Activated CD4-positive, alpha-beta T cell treated with anti-CD3 and anti-CD28 coated beads, Interleukin-2, Interleukin-6, amounts not matched to agents 100 ng/mL and 50 ng/mL, durations not matched to agents 16 hours and 8 hours (primary cell): ENCODE data around the gene PPP1R3G.

Source experiments
- DNase-seq: peaks from one replicate; pipeline ENCODE4 v3.0.0-alpha.2; 2020

PPP1R3G gene

GRCh38 chr6:5073992-5074391 is 11.1 kb upstream of the PPP1R3G start:
- no peak for DNase-seq

DNA sequence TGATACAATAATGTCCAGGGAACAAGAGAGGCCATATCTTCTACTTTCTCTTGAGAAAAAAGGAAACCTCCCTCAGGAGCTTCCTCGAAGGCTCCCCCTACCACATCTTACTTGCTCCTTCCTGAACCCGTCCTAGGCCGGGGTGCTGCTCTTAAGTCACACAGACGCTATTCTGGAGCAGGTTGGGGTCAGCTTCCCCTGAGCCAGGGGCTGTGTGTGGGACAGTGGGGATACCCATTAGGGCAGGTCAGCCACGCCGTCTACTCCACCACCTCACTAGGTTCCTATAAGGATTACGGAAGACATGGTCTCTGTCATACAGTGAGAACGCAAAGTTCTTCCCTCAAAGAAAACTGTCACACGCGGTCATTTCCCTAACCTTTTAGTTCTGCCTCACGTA is 8.2 kb upstream of the PPP1R3G start:
- DNase-seq: no peak

- no peak for DNase-seq
These were observed 6.9 kb upstream of the PPP1R3G start for GRCh38 chr6:5078121-5078669.

DNA sequence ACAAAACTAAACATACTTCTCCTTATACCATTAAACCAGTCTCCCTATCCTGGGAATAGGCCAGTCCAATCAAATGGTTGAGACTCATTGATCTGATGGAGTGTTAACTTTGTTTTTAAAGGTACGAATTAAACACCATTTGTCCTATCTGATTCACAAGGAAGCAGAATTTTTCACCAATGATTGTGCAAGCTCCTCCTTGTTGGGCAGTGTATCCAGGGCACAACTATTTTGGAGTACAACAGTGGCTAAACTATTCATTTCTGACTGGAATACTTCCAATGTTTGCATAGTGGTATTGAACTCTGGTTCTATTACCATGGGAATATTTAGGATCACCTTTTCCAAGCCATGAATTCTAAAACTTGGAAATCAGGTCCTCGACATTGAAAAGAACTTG is 5.4 kb upstream of the PPP1R3G start:
- no peak for DNase-seq

GRCh38 chr6:5080574-5080973 is 4.6 kb upstream of the PPP1R3G start:
- no peak for DNase-seq

DNA sequence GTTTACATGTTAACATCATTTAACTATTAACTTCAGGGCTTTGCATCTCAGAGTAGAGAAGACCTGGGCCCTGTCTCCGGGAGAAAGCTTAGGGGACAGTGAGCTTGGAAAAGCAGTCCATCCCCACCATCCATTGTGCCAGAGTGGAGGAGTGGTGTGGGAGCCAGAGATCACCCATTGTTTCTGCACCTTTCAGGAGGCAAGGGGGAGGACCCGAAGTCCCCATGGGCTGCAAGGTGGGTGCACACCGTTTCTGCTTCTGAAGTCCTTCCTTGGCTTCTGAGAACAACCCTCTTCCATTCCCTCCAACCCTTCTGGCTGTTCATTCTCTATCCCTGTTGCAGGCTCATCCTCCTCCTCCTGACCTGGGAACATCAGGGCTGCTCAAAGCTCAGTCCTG is 4.0 kb upstream of the PPP1R3G start:
- DNase-seq: no peak

- DNase-seq: no peak
These were observed 3.2 kb upstream of the PPP1R3G start for GRCh38 chr6:5081955-5082354.

- no peak for DNase-seq
These were observed 2.4 kb upstream of the PPP1R3G start for GRCh38 chr6:5082487-5083306.

DNA sequence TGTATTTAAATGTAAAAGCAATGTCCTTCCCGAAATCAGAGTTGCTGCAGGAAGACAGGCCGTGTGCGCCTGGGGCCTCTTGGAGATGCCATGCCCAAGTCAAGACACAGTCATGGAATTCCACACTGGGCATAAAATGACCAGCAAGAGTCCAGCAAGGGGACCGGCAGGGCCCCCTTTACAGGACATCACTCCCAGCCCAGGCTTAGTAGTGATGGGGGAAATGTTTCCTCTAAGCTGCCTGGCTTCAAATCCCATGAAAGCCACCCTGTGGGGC is 1.9 kb upstream of the PPP1R3G start:
- no peak for DNase-seq

DNA sequence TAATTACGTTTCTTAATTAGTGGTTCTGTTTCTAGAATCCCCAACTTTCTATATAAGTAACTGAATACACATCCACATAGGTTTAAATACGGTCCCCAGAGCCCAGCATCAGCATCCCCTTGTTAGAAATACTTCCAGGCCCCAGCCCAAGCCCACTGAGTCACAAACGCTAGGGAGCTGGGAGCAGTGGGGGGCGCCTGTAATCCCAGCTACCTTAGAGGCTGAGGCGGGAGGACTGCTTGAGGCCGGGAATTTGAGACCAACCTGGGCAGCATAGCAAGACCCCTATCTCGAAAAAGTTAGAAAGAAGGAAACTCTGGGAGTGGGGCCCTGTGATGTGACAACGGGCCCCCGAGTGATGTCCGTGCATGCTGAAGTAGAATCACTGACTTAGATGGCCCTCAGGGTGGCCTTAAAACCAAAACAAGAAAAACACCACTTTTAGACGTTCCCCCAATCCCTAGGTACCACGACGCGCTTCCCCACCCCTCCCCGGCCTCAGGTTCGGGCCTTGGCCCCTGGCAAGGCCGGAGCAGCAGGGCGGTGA is 1.3 kb upstream of the PPP1R3G start:
- no peak for DNase-seq

DNA sequence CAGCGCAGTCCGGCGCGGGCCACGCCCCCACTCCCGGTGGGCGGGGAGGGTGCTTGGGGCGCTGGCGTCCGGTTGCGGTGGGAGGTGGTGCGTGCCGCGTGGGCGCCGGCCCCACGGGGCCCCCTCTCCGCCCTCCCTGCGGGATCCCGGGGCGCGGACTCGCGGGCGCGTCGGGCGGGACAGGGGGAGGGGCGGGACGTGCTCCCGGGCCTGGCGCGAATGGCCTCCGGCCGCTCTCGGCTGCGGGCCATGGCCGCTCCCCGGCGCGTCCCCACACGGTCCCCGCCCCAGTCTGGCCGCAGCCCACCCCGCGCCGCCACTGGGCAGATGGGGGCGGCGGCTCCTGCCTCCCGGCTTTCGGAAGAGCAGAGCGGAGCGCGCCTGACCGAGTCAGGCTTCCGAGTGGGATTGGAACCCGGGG is 771 bp upstream of the PPP1R3G start:
- DNase-seq: no peak

GRCh38 chr6:5085648-5086293 is 630 bp downstream of the PPP1R3G start:
- DNase-seq: peak; percentile 20

- no peak for DNase-seq
These were observed 1.3 kb downstream of the PPP1R3G start for GRCh38 chr6:5086294-5086890.

DNA sequence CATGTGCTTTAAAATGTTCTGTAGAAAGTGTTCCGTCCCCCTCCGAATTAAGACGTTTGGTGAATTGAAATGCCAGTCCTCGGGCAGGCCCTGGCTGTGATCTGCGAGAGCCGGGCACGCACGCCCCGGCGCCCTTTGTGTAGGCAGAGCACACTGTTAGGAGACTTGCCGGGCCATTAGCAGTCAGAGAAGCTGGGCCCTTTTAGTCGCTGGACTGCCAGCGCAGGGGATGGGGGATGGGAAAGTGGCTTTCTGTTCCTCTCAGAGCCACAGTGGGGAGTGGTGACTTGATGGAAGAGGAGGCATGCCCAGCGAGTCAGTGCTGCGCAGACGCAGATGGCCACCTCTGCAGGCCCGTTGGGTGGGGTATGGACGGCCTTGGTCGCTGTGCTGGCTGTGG is 2.2 kb downstream of the PPP1R3G start:
- no peak for DNase-seq

DNA sequence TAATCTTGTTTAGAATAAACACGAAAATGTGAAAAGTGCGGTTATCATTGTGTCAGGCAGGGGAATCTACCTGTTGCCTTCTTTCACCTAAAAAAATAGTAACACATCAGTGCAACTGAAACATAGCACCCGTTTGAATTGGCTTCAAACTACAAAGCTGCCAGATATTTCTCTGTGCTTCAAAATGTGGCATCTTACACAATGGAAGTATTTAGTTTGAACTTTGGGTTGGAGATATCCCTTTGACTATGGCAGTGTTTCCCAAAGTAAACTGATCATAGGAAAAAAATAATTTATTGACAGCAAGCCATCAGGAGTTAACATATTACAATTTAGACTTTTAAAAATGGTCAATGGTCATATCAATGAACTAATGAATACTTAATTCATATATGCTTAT is 3.6 kb downstream of the PPP1R3G start:
- DNase-seq: no peak

DNA sequence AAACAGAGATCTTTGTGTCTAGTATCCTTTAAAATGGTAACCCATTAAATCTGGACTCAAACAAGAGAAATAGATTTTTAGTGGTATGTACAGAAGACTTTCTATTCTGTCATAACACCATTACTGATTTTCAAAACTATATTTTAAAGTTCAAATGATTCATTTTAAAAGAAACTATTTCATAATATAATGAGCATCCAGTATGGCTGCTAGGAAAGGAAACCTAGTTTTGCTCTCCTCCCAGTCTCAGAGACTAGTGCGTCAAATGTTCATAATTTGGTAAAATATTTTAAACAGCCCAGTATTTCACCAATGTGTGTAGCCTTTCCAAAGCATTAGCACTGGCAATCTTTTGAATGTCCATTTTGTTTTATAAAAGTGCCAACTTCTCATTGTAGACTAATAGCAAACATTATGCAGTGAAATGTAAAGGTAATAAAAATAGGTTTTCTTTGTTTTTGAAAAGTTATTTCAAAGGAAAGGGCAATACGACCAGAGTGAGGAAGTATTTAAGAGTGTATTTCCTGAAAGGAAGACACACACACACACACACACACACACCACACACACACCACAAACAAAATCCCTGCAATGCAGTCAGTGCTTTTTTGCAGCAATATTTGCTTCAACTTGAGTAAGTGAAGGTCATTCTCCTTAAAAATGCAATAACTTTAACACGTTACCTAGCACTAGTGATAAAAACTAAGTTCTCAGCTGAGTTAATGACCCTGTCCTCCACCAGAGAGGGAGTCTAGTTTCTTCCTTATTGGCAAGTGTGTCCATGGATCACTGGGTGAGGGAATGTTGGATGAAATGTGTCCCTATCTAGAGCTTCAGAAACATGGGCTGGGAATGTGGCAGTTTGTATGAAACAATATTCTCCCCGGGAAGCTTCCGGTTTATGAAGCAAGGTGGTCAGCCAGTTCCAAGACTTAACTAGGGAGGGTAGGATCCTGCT is 4.6 kb downstream of the PPP1R3G start:
- DNase-seq: no peak

DNA sequence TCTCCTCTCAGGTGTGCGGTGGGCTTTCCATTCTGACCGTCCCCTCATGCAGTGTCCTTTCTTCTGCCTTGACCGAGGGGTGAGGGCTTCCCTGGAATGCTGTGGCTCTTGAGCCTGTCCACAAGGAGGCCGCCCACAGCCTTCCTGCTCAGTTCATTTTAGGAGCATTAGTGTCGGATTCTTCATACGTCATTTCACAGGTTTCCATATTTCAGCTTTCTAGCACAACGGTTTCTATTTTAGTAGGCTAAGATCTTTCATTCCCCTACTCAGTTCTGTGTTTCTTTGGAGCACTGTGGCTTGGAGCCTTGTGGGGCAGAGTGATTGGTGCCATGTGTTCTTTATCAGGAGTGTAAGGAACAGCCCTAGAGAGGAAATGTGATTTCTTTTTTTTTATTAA is 5.5 kb downstream of the PPP1R3G start:
- DNase-seq: peak; percentile 24

GRCh38 chr6:5091210-5092069 is 6.3 kb downstream of the PPP1R3G start:
- no peak for DNase-seq

DNA sequence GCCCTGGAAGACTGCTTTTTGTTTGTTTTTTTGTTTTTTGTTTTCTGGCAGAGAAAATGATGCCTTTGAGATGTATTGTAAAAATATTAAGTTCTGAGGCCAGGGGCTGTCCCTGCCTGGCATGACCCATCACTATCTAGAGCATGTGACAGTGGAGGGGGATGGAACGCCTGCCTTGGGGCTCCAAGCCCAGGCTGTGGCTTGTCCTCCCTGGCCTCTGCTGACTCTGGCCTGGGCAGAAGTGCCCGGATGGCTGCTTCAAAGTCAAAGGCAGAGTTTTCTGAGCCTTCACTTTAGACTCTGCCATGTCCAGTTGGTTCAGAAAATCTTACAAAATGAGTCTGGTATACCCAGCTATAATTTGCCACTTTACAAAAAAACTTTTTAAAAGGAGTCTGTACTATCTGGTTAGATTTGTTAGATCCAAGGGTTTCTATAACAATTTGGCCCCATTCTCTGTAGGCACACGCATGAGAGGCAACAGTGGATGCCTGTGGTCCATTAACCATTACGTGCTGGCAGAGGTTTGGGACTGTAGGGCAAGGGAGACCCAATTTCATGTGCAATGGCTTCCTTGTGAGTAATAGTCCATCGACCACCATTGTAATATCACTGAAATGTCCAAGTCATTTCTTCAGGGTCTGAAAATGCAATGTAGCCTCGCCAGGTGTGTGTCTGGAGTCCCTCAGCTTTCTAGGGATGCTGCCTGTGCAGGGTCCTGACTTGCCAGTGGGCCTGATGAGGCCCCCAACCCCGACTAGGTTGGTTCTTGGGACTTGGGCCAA is 8.3 kb downstream of the PPP1R3G start:
- DNase-seq: no peak

- DNase-seq: no peak
These were observed 9.2 kb downstream of the PPP1R3G start for GRCh38 chr6:5094327-5094726.

DNA sequence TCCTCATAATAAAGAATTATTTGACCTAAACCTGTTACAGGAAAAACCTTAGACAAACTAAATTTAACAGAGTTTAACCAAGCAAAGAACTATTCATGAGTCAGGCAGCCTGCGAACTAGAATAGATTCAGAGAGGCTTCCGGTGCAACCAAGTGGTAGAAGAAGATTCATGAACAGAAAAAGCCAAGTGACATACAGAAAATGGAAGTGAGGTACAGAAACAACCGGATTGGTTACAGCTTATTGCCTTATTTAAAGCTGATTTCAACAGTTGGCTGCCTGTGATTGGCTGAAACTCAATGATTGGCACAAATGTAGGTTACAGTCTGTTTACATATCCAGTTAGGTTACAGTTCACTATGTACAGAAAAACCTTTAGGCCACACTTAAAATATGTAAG is 10.1 kb downstream of the PPP1R3G start:
- DNase-seq: no peak
